LNCAP (cell line): ENCODE data around the gene MATN4.

Source experiments
- CTCF ChIP-seq: fragments of 450-650 bp; IDR thresholded peaks from 2 replicates; pipeline ENCODE4 v1.5.1; 2017; ENCODE audit warnings: mild to moderate bottlenecking

MATN4 gene

GRCh38 chr20:45343532-45344167 is 35.6 kb upstream of the MATN4 start:
- TF ChIP-seq CTCF: no peak

DNA sequence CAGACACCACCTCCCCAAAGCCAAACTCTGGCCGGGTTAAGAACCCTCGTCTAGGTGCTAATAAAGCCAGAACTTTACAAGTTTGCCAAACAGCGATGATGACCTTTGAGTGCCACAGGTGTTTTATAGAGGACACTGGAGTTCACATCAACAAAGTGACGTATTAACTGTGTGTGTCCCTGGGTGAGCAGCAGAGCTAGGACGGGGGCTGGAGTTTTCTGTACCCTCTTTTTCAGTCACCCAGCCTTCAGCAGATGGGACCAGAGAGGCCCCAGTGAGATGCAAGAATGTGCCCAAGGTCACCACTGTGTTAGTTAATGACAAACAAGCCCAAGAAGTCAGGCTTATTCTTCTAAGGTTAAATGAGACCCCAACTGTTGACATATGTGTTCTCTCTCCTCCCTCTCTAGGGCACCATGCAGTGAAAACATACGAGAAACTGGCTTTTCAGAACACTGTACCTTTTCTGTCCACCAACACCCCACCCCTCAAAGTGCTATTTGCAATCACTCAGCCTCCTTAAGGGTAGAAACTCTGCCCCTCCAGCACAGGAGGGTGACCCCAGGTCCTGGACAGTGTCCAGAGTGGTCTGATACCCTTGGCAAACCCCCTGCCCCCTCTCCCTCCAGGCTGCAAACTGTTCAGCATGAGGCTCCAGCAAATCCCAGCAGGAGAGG is 34.9 kb upstream of the MATN4 start:
- no peak for TF ChIP-seq CTCF

DNA sequence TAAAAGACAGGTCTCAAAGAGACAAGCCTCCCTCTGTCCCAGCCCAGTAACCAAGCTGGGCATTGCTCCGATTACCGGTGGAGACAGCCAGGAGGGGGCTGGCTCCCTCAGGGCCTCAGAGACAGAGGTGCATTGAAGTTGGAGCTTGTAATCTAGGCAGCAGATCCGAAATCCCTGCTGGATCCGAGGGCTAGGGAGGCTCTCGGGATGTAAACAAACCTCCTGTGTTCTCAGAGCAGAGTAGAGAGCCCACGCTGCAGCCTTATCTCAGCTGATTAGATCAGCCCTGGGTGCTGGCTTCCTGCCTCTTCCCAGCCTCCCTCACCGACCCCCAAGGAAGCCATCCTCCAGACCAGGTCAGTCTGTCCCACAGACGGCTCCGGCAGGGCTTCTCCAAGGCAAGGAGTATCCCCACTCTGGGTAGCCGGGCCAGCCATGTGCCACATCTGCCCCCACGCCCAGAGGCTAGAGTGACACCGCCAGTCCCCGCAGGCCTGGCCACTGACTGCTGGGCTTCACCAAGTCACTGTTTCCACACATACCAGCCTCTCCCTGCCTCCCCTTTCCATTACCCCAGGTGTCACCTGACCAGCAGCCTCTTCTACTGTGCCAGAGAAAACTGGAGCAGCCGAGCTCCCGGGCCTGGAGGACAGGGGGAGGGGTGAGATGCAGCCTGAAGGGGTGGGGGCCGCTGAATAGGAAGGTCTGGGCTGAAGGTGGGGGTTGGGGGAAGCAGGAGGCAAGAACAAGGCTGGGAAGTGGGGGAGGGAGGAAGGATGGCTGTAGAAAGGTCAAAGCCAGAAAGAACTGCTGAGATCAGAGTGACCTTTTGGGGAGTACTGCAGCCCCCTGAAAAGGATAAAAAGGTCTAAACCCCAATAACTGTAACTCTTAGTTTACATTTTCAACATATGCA is 34.1 kb upstream of the MATN4 start:
- no peak for TF ChIP-seq CTCF

GRCh38 chr20:45341579-45341938 is 33.5 kb upstream of the MATN4 start:
- TF ChIP-seq CTCF: no peak

- TF ChIP-seq CTCF: no peak
These were observed 32.9 kb upstream of the MATN4 start for GRCh38 chr20:45340951-45341350.

DNA sequence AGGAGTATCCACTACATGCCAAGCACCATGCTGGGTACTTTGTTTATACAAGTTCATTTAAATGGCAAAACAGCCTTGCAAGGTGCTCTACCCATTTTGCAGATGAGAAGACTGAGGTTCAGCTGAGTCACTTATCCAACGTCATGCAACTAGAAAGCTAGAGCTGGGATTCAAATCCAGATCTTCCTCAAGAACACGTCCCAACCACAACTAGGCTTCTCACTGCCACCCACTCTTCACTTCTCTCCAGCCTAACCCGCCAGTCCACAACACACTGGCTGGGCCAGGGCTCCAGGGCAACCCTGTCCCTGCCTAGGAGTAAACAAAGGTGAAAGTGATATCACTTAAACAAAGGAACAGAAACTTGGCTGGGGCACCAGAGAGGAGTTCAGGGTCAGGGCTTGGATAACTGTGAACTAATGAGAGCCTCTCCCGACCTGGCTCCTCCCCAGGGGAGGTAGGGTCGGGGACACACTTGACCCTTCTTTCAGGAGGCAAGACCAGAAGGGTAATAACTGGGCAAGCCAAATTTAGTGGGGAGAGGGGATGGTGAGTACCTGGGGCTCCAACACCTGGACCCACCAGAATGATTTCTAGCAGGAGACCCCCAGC is 32.2 kb upstream of the MATN4 start:
- TF ChIP-seq CTCF: no peak

DNA sequence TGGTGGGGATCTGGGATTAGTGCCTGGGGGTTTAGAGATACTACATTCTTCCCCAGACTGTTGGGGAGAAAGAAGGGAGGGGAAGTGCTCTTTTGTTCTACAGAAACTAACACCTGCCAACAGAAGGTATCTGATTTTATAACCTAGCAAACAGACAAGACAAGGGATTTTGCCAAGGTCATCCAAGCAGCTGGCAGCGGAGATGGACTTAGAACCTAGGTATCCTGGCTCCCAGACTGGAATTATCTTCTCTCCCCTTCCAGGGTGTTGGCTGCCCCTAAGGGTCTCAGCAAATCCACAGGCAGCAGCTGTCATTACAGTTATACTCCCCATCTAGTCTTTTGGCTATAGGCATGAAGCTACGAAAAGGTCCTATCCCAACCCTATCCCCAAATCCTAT is 31.7 kb upstream of the MATN4 start:
- TF ChIP-seq CTCF: no peak
